Vagina (tissue), 2 donors: Measurements from ENCODE around the gene TOP2B.

Experiments
- CTCF ChIP-seq, 3 experiments: fragments of 450-650 bp in 2 of 3; fragments of 200-600 bp in 1 of 3; sonication (generic) in 1 of 3; IDR thresholded peaks; one replicate each; pipeline ENCODE4 v1.5.1; 2017 to 2019; ENCODE audit warnings: antibody characterized with exemption in 3 of 3, mild to moderate bottlenecking in 2 of 3, moderate library complexity in 2 of 3
- POLR2A ChIP-seq, 2 donors: fragments of 450-650 bp; IDR thresholded peaks; one replicate each; pipeline ENCODE4 v1.6.1; 2017; ENCODE audit warnings: antibody characterized with exemption in 2 of 2, mild to moderate bottlenecking in 2 of 2, moderate library complexity in 2 of 2

- TF ChIP-seq POLR2A (IDR thresholded peaks at IDR 0.05) (no peak), CTCF (IDR thresholded peaks at IDR 0.05) (no peak)
Measured at GRCh38 chr3:25674670-25675069, 10.0 kb upstream of the TOP2B start.
